Smooth muscle cell (in vitro differentiated cells): ENCODE measurements around the gene DAB2IP. TPM values are rescaled to one million over a fixed set of nuclear protein-coding genes. Genes with fewer than 3 reads are reported as not detected.

Experiments
- DNase-seq: peaks from one replicate; lab custom pipeline; 2025; ENCODE audit not compliant: unreplicated experiment; lab: John Stamatoyannopoulos, UW
- H2AFZ ChIP-seq: fragments of 200-600 bp; sonication (generic); 2 replicates; pipeline ENCODE4 v1.6.0; 2016; ENCODE audit warnings: antibody characterized with exemption, low read depth, mild to moderate bottlenecking
- H3F3A ChIP-seq: fragments of 200-600 bp; sonication (generic); 2 replicates; pipeline ENCODE4 v1.6.0; 2017; ENCODE audit warnings: antibody characterized with exemption, low read depth
- H3K27ac ChIP-seq: fragments of 200-600 bp; sonication (generic); 2 replicates; pipeline ENCODE4 v1.5.1; 2016; ENCODE audit warnings: low read depth, mild to moderate bottlenecking
- H3K27me3 ChIP-seq: fragments of 200-600 bp; sonication (generic); 2 replicates; pipeline ENCODE4 v1.6.1; 2016; ENCODE audit warnings: low read depth, mild to moderate bottlenecking
- H3K36me3 ChIP-seq: fragments of 200-600 bp; sonication (generic); 2 replicates; pipeline ENCODE4 v1.5.1; 2016; ENCODE audit warnings: low read depth
- H3K4me1 ChIP-seq: fragments of 200-600 bp; sonication (generic); 2 replicates; pipeline ENCODE4 v1.5.1; 2016; ENCODE audit warnings: low read depth
- H3K4me2 ChIP-seq: fragments of 200-600 bp; sonication (generic); 2 replicates; pipeline ENCODE4 v1.6.0; 2016; ENCODE audit warnings: mild to moderate bottlenecking
- H3K4me3 ChIP-seq: fragments of 200-600 bp; sonication (generic); 2 replicates; pipeline ENCODE4 v1.5.1; 2016; ENCODE audit warnings: mild to moderate bottlenecking
- H3K79me2 ChIP-seq: fragments of 200-600 bp; sonication (generic); 2 replicates; pipeline ENCODE4 v1.6.0; 2016; ENCODE audit warnings: low read depth, mild to moderate bottlenecking
- H3K9ac ChIP-seq: fragments of 200-600 bp; sonication (generic); 2 replicates; pipeline ENCODE4 v1.6.0; 2016; ENCODE audit warnings: low read depth
- H3K9me3 ChIP-seq: fragments of 200-600 bp; sonication (generic); replicated peaks from 2 replicates; pipeline ENCODE4 v1.5.1; 2016; ENCODE audit warnings: low read depth
- H4K20me1 ChIP-seq: fragments of 200-600 bp; sonication (generic); 2 replicates; pipeline ENCODE4 v1.6.0; 2016; ENCODE audit warnings: low read depth
- CTCF ChIP-seq: fragments of 200-600 bp; sonication (generic); IDR thresholded peaks from 2 replicates; pipeline ENCODE4 v1.5.1; 2017; ENCODE audit warnings: borderline replicate concordance, mild to moderate bottlenecking, antibody characterized with exemption; ENCODE audit not compliant: insufficient read depth, poor library complexity, severe bottlenecking
- WGBS: methylation state at CpG from one replicate; pipeline ENCODE4 v1.1.7; 2016; ENCODE audit warnings: low lambda C conversion rate; 5-methylcytosine and 5-hydroxymethylcytosine counted together
- polyA plus RNA-seq: library from polyadenylated mRNA; unstranded; fragments of >200 nt; fragmentation: Nextera tagmentation; extraction: Ambion mirVana; gene quantifications from 2 replicates; pipeline ENCODE4 v1.2.1, GENCODE V29; 2016
- total RNA-seq: library from RNA; depleted of rRNA; stranded (reverse); fragments of >200 nt; gene quantifications from 2 replicates; pipeline ENCODE4 v1.2.3, GENCODE V29; 2014

Gene DAB2IP
- total and polyA plus RNA-seq, 2 experiments from 2014 or later: 10.4 to 15.5 TPM

GRCh38 chr9:121744687-121745395 lies 93.4 kb downstream of the DAB2IP start:
- H2AFZ ChIP-seq: no peak overlapping the region
- no peak overlapping the region for H3K4me3 ChIP-seq
- no peaks in the 10 kb centered on the region for H3K9me3 ChIP-seq
- H3K27ac ChIP-seq: peak overlapping the region; percentile 77
- H3F3A ChIP-seq: no peaks in the 10 kb centered on the region
- peaks cover 97% of the 10 kb centered on the region for H4K20me1 ChIP-seq
- H3K27me3 ChIP-seq: no peaks in the 10 kb centered on the region
- H3K4me1 ChIP-seq: peaks cover 27% of the 10 kb centered on the region
- no peak for DNase-seq
- peak overlapping the region; percentile 77 for H3K4me2 ChIP-seq
- H3K9ac ChIP-seq: peak overlapping the region; percentile 51
- H3K79me2 ChIP-seq: peaks cover 35% of the 10 kb centered on the region
- no peak for TF ChIP-seq CTCF
- 49% methylated on average over 11 of the region's 11 CpGs for WGBS
- no peaks in the 10 kb centered on the region for H3K36me3 ChIP-seq

GRCh38 chr9:121745396-121745695 lies 93.9 kb downstream of the DAB2IP start:
- Histone ChIP-seq H3K27ac (no peak overlapping the region), H3K79me2 (peaks cover 40% of the 10 kb centered on the region), H4K20me1 (peaks cover 97% of the 10 kb centered on the region), H3F3A (no peaks in the 10 kb centered on the region), H3K36me3 (no peaks in the 10 kb centered on the region), H2AFZ (no peak overlapping the region), H3K9me3 (no peaks in the 10 kb centered on the region), H3K4me2 (peak overlapping the region; percentile 20), H3K9ac (no peak overlapping the region), H3K4me3 (no peak overlapping the region), H3K4me1 (peaks cover 29% of the 10 kb centered on the region), H3K27me3 (no peaks in the 10 kb centered on the region)
- no peak for DNase-seq
- 83% methylated on average over 2 of the region's 4 CpGs for WGBS
- no peak for TF ChIP-seq CTCF

- no peak for DNase-seq
- peaks cover 35% of the 10 kb centered on the region for H3K4me1 ChIP-seq
Observed at GRCh38 chr9:121746411-121746810, 95.0 kb downstream of the DAB2IP start.

More at GRCh38 chr9:121746411-121746810, 95.0 kb downstream of the DAB2IP start:
- no peaks in the 10 kb centered on the region for H3K27me3 ChIP-seq
- H3K4me3 ChIP-seq: no peak overlapping the region
- H3K4me2 ChIP-seq: no peak overlapping the region
- no peaks in the 10 kb centered on the region for H3K36me3 ChIP-seq
- H3K9ac ChIP-seq: no peak overlapping the region
- 95% methylated on average over 5 of the region's 5 CpGs for WGBS
- TF ChIP-seq CTCF: no peak
- no peak overlapping the region for H2AFZ ChIP-seq
- H3K9me3 ChIP-seq: no peaks in the 10 kb centered on the region
- H3F3A ChIP-seq: no peaks in the 10 kb centered on the region
- H4K20me1 ChIP-seq: peaks cover 97% of the 10 kb centered on the region
- H3K27ac ChIP-seq: no peak overlapping the region
- H3K79me2 ChIP-seq: peaks cover 44% of the 10 kb centered on the region
